Measurements from ENCODE around the gene FBXO44. TPM values are rescaled to one million over a fixed set of nuclear protein-coding genes. Genes with fewer than 3 reads are reported as not detected.

Gene FBXO44
- total and polyA plus RNA-seq, 7 experiments from 2014 or later, result 11.3 to 67.1 (median 35.5) TPM

DNA sequence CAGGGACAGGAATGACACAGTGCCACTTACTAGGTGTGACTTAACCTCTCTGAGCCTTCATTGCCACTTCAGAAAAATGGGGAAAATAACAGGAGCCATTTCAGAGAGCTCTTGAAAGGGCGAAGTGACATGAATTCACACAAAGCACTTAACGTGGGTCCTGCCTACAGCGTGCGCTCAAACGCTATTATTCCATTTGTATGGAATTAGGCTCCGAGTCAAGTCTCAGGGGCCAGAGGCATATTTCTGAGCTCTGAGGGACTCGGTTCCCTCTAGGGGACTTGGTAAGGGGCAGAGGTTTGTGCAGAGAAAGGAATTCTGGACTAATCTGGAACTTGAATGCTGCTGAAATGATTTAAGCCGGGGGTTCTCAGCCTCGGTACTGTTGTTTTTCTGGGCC lies 50.9 kb downstream of the FBXO44 start:
- no peak for DNase-seq
- ChIA-PET CTCF (no interaction called here), POLR2A (no interaction called here)
- Histone ChIP-seq H3K27me3 (ENCODE audit: control insufficient read depth in 2 of 2, insufficient read depth in 2 of 2, low read length in 2 of 2) (no peaks in the 10 kb centered on the region), H3K27ac (ENCODE audit: low read depth, low read length) (no peak overlapping the region), H3K9me3 (ENCODE audit: control insufficient read depth in 2 of 3, low read length in 3 of 3) (no peaks in the 10 kb centered on the region), H3K36me3 (ENCODE audit: control insufficient read depth in 2 of 3, insufficient read depth in 3 of 3, low read length in 3 of 3) (no peaks in the 10 kb centered on the region), H3K4me3 (ENCODE audit: low read length) (no peak overlapping the region), H3K4me1 (ENCODE audit: control insufficient read depth in 2 of 2, insufficient read depth in 2 of 2, low read length in 2 of 2) (no peaks in the 10 kb centered on the region)
- no peaks in the 10 kb centered on the region for H3K36me3 Mint-ChIP-seq
- no peak overlapping the region for H3K4me3 Mint-ChIP-seq
- H3K27me3 Mint-ChIP-seq, result peaks cover 0 to 12% (median 9%) of the 10 kb centered on the region in 5 donors
- no peaks in the 10 kb centered on the region for H3K4me1 Mint-ChIP-seq
- H3K27ac Mint-ChIP-seq, result no peak overlapping the region
- no peak for ATAC-seq
- intact Hi-C loops (cut with micrococcal nuclease), result no loop called here
- H3K9me3 Mint-ChIP-seq, result peaks cover 0 to 2% (median 0%) of the 10 kb centered on the region in 11 donors

DNA sequence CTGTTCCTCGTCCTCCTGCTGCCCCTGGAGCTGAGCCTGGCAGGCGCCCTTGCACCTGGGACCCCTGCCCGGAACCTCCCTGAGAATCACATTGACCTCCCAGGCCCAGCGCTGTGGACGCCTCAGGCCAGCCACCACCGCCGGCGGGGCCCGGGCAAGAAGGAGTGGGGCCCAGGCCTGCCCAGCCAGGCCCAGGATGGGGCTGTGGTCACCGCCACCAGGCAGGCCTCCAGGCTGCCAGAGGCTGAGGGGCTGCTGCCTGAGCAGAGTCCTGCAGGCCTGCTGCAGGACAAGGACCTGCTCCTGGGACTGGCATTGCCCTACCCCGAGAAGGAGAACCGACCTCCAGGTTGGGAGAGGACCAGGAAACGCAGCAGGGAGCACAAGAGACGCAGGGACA lies 51.6 kb downstream of the FBXO44 start:
- intact Hi-C loops (cut with micrococcal nuclease), result no loop called here
- no peaks in the 10 kb centered on the region for H3K4me1 ChIP-seq (ENCODE audit: control insufficient read depth in 2 of 2, insufficient read depth in 2 of 2, low read length in 2 of 2)
- DNase-seq (no peak), ATAC-seq (no peak)
- POLR2A ChIA-PET, result no interaction called here
- peaks cover 0 to 2% (median 0%) of the 10 kb centered on the region in 11 donors for H3K9me3 Mint-ChIP-seq
- no peaks in the 10 kb centered on the region for H3K36me3 ChIP-seq (ENCODE audit: control insufficient read depth in 2 of 3, insufficient read depth in 3 of 3, low read length in 3 of 3)
- no peak overlapping the region for H3K4me3 ChIP-seq (ENCODE audit: low read length)
- no peaks in the 10 kb centered on the region for H3K36me3 Mint-ChIP-seq
- no peak overlapping the region for H3K27ac ChIP-seq (ENCODE audit: low read depth, low read length)
- H3K27me3 ChIP-seq (ENCODE audit: control insufficient read depth in 2 of 2, insufficient read depth in 2 of 2, low read length in 2 of 2), result no peaks in the 10 kb centered on the region
- no peak overlapping the region for H3K4me3 Mint-ChIP-seq
- no peak overlapping the region for H3K27ac Mint-ChIP-seq
- no peaks in the 10 kb centered on the region for H3K4me1 Mint-ChIP-seq
- CTCF ChIA-PET, result no interaction called here
- H3K9me3 ChIP-seq (ENCODE audit: control insufficient read depth in 2 of 3, low read length in 3 of 3), result no peaks in the 10 kb centered on the region
- peaks cover 0 to 9% (median 7%) of the 10 kb centered on the region in 5 donors for H3K27me3 Mint-ChIP-seq

GRCh38 chr1:11707621-11708276 lies 53.1 kb downstream of the FBXO44 start:
- no peak overlapping the region for H3K27ac Mint-ChIP-seq
- intact Hi-C loops (cut with micrococcal nuclease), result no loop called here
- no peak for ATAC-seq
- H3K4me3 Mint-ChIP-seq, result no peak overlapping the region
- H3K27me3 Mint-ChIP-seq, result peaks cover 0 to 9% (median 7%) of the 10 kb centered on the region in 5 donors
- Histone ChIP-seq H3K4me1 (ENCODE audit: control insufficient read depth in 2 of 2, insufficient read depth in 2 of 2, low read length in 2 of 2) (no peaks in the 10 kb centered on the region), H3K27ac (ENCODE audit: low read depth, low read length) (no peak overlapping the region), H3K9me3 (ENCODE audit: control insufficient read depth in 2 of 3, low read length in 3 of 3) (no peaks in the 10 kb centered on the region), H3K27me3 (ENCODE audit: control insufficient read depth in 2 of 2, insufficient read depth in 2 of 2, low read length in 2 of 2) (no peaks in the 10 kb centered on the region), H3K4me3 (ENCODE audit: low read length) (no peak overlapping the region), H3K36me3 (ENCODE audit: control insufficient read depth in 2 of 3, insufficient read depth in 3 of 3, low read length in 3 of 3) (no peaks in the 10 kb centered on the region)
- ChIA-PET POLR2A (interaction anchor here (0.9 kb wide), 1 partner anchor 11 kb away, joined by 6 read pairs; no protein-coding TSS in a partner anchor), CTCF (interaction anchor here (0.7 kb wide), 1 partner anchor 10 kb away, joined by 5 read pairs; no protein-coding TSS in a partner anchor)
- peaks cover 0 to 2% (median 0%) of the 10 kb centered on the region in 11 donors for H3K9me3 Mint-ChIP-seq
- DNase-seq, result no peak
- no peaks in the 10 kb centered on the region for H3K36me3 Mint-ChIP-seq
- H3K4me1 Mint-ChIP-seq, result no peaks in the 10 kb centered on the region

DNA sequence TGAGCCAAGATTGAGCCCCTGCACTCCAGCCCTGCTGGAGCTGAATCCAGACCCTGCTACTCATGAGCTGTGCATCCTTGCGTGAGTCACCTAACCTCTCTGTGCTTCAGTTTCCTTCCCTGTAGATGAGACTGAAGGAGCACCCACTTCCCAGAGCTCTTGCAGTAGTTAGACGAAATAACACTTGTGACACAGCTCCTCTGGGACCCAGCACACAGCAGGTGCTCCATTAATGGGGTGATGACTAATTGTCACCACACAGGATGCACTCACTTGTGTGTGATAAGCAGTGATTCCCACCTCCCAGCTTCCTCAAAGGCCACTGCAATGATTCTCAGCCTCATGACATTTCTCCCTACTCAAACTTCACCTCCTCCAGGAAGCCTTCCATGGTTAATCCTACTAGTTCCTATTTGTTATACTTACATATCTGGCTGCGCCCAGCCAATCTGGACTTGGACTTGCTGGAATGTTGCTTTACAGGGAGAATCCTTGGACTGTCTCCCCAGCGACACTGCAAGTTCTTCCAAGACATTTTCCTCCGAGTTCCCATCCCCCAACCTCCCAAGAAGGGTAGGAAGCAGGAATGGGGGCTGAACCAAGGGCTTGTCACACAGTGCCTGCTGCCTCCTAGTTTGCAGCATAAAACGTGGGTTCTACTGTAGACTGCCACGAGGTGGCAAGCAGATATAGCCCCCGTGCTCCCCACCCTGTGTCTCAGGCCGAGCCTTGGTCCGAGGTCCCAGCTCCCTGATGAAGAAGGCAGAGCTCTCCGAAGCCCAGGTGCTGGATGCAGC lies 54.1 kb downstream of the FBXO44 start:
- CTCF ChIA-PET, result interaction anchor here (0.7 to 1.2 kb wide), 4 partner anchors 9 to 73 kb away, joined by 3 to 6 read pairs (median 4); no protein-coding TSS in a partner anchor
- no peaks in the 10 kb centered on the region for H3K36me3 ChIP-seq (ENCODE audit: control insufficient read depth in 2 of 3, insufficient read depth in 3 of 3, low read length in 3 of 3)
- POLR2A ChIA-PET, result interaction anchor here (0.7 kb wide), 1 partner anchor 38 kb away, joined by 3 read pairs; no protein-coding TSS in a partner anchor
- no peaks in the 10 kb centered on the region for H3K27me3 ChIP-seq (ENCODE audit: control insufficient read depth in 2 of 2, insufficient read depth in 2 of 2, low read length in 2 of 2)
- Mint-ChIP-seq H3K4me3 (no peak overlapping the region), H3K9me3 (no peaks in the 10 kb centered on the region), H3K36me3 (no peaks in the 10 kb centered on the region), H3K27me3 (peaks cover 0 to 9% (median 1%) of the 10 kb centered on the region in 5 donors), H3K4me1 (no peaks in the 10 kb centered on the region), H3K27ac (no peak overlapping the region)
- no peaks in the 10 kb centered on the region for H3K4me1 ChIP-seq (ENCODE audit: control insufficient read depth in 2 of 2, insufficient read depth in 2 of 2, low read length in 2 of 2)
- no peak for DNase-seq
- peak; percentile 22 for ATAC-seq
- H3K4me3 ChIP-seq (ENCODE audit: low read length), result no peak overlapping the region
- no peak overlapping the region for H3K27ac ChIP-seq (ENCODE audit: low read depth, low read length)
- no peaks in the 10 kb centered on the region for H3K9me3 ChIP-seq (ENCODE audit: control insufficient read depth in 2 of 3, low read length in 3 of 3)
- intact Hi-C loops (cut with micrococcal nuclease), result no loop called here

GRCh38 chr1:11711490-11711889 lies 56.8 kb downstream of the FBXO44 start:
- ChIA-PET POLR2A (interaction anchor here (1.0 to 2.0 kb wide), 2 partner anchors 8 to 48 kb away, joined by 3 to 9 read pairs; partner anchors contain the start of gene FBXO6), CTCF (interaction anchor here (0.6 to 1.8 kb wide), 2 partner anchors 8 to 74 kb away, joined by 3 to 4 read pairs; no protein-coding TSS in a partner anchor)
- H3K9me3 ChIP-seq (ENCODE audit: control insufficient read depth in 2 of 3, low read length in 3 of 3), result no peaks in the 10 kb centered on the region

DNA sequence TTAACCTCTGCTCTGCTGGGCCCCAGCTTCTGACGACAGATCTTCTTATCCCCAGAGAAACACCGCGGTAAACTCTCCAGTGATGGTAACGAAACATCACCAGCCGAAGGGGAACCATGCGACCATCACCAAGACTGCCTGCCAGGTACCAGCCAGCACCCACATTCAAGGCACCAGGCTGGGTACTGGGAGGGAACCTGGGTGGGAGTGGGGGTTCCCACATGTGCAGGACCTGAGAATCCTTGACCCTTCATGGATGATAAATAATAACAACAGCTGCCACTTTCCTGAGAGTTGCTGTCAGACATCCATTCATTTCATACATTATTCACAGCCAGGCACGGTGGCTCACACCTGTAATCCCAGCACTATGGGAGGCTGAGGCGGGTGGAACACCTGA lies 57.6 kb downstream of the FBXO44 start:
- DNase-seq (no peak), ATAC-seq (no peak)
- Histone ChIP-seq H3K36me3 (ENCODE audit: control insufficient read depth in 2 of 3, insufficient read depth in 3 of 3, low read length in 3 of 3) (no peaks in the 10 kb centered on the region), H3K27me3 (ENCODE audit: control insufficient read depth in 2 of 2, insufficient read depth in 2 of 2, low read length in 2 of 2) (no peaks in the 10 kb centered on the region), H3K27ac (ENCODE audit: low read depth, low read length) (no peak overlapping the region), H3K9me3 (ENCODE audit: control insufficient read depth in 2 of 3, low read length in 3 of 3) (no peaks in the 10 kb centered on the region), H3K4me3 (ENCODE audit: low read length) (no peak overlapping the region), H3K4me1 (ENCODE audit: control insufficient read depth in 2 of 2, insufficient read depth in 2 of 2, low read length in 2 of 2) (no peaks in the 10 kb centered on the region)
- intact Hi-C loops (cut with micrococcal nuclease), result loop anchor here in 1 of 2 donors (10.0 kb wide), 1 partner anchor 377 kb away; no protein-coding TSS in a partner anchor
- Mint-ChIP-seq H3K4me1 (no peaks in the 10 kb centered on the region), H3K27me3 (peaks cover 0 to 9% (median 4%) of the 10 kb centered on the region in 5 donors), H3K36me3 (no peaks in the 10 kb centered on the region), H3K27ac (no peak overlapping the region), H3K9me3 (no peaks in the 10 kb centered on the region), H3K4me3 (no peak overlapping the region)
- CTCF ChIA-PET, result no interaction called here
- POLR2A ChIA-PET, result no interaction called here

More at GRCh38 chr1:11711490-11711889, 56.8 kb downstream of the FBXO44 start:
- H3K4me3 ChIP-seq (ENCODE audit: low read length), result no peak overlapping the region
- ATAC-seq (no peak), DNase-seq (no peak)
- intact Hi-C loops (cut with micrococcal nuclease), result loop anchor here in 1 of 2 donors (10.0 kb wide), 1 partner anchor 377 kb away; no protein-coding TSS in a partner anchor
- no peaks in the 10 kb centered on the region for H3K4me1 Mint-ChIP-seq
- H3K4me3 Mint-ChIP-seq, result no peak overlapping the region
- H3K36me3 ChIP-seq (ENCODE audit: control insufficient read depth in 2 of 3, insufficient read depth in 3 of 3, low read length in 3 of 3), result no peaks in the 10 kb centered on the region
- no peaks in the 10 kb centered on the region for H3K36me3 Mint-ChIP-seq
- H3K27me3 Mint-ChIP-seq, result peaks cover 0 to 9% (median 4%) of the 10 kb centered on the region in 5 donors
- H3K27ac ChIP-seq (ENCODE audit: low read depth, low read length), result no peak overlapping the region
- H3K27ac Mint-ChIP-seq, result no peak overlapping the region
- H3K4me1 ChIP-seq (ENCODE audit: control insufficient read depth in 2 of 2, insufficient read depth in 2 of 2, low read length in 2 of 2), result no peaks in the 10 kb centered on the region
- no peaks in the 10 kb centered on the region for H3K27me3 ChIP-seq (ENCODE audit: control insufficient read depth in 2 of 2, insufficient read depth in 2 of 2, low read length in 2 of 2)
- H3K9me3 Mint-ChIP-seq, result no peaks in the 10 kb centered on the region
